ENCODE data around the gene DCPS.
"Not testable (repeated sequence)": the region's sequence is repeated elsewhere in the genome, so short reads cannot be mapped to it uniquely, and the experiment has no call there.

The DCPS gene

GRCh38 chr11:126288237-126288636 is 15.6 kb upstream of the DCPS start:
- DNase-seq (ENCODE audit: low read depth in 2 of 2) = no peak

DNA sequence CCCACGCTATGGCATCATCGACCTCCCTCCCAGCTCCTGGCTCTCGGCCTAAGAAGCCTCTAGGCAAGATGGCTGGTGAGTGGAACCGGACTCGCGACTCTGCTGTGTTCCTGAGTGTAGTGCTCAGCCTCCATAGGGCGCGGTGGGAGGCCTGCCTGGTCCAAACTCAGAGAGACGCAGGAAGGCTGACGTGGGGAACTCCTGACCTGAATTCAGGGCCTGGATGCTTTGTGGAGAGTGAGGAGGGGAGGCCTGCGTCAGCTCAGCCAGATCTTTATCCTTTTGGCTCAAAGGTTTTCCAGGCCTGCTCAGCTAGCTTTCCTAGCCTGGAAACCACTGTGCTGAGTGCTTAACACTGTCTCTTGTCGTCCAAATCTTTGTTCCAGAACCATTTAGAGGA is 13.0 kb upstream of the DCPS start:
- no peak for DNase-seq (ENCODE audit: low read depth in 2 of 2)

GRCh38 chr11:126293726-126294125 is 10.1 kb upstream of the DCPS start:
- DNase-seq (ENCODE audit: low read depth in 2 of 2) = no peak

DNA sequence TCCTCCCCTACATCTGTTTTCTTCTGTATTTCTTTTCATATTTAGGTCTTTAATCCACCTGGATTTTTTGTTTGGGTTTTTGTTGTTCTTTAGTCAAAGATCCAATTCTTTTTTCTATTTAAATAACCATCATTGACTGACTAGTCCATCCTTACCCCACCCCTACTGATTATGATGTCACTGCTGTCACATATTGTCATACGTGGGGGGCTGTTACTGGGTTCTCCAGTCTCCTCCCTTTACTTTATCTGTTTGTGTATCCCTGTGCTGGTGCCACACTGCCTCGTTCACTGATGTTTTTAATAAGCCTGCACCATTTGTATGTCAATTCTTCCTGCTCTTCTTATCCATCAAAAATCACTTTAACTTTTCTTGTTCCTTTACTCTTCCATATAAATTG is 6.9 kb upstream of the DCPS start:
- no peak for DNase-seq (ENCODE audit: low read depth in 2 of 2)

DNA sequence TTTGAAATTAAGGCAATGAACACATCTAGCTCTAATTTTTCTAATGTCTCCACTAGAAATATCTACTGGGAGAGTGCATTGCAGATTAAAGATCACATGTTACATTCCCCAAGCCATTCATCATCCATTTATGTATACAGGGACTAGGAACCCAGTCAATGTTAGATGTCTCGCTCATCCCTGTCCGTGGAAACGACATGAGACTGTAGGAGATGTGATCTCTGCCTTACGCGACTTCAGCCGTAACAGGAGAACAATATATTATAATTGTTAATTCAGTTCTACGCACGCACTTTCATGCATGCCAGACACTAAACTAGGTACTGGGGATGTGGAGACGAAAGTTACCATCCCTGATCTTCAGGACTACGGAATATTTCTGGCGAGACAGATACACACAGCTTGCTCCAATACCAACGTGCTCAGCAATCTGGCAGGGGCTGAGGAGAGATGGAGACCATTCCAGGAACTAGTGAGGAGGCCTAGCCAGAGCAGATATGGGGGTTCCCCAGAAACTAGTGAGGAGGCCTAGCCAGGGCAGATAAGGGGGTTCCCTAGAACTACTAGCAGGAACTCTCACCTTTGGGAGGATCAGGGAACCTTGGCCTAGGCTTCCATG is 706 bp downstream of the DCPS start:
- DNase-seq (ENCODE audit: low read depth in 2 of 2) = no peak

DNA sequence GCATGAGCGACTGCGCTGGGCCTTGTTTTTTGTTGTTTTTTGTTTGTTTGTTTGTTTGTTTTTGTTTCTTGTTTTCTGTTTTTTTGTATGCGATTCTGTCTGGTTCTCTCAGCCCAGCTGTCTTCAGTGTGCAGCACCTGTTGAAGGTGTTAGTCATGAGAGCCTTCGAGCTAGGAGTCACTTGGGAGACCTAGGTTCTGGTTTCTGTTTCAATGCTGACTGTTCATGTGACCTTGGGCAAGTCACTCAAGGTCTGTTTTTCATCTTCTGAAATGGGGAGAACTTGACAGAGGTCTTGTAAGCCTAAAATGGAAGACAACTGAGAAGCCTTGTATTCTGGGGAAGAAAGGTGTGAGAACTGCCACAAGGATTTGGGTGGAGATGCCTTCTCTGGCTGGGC is 1.8 kb downstream of the DCPS start:
- DNase-seq (ENCODE audit: low read depth in 2 of 2) = no peak

DNA sequence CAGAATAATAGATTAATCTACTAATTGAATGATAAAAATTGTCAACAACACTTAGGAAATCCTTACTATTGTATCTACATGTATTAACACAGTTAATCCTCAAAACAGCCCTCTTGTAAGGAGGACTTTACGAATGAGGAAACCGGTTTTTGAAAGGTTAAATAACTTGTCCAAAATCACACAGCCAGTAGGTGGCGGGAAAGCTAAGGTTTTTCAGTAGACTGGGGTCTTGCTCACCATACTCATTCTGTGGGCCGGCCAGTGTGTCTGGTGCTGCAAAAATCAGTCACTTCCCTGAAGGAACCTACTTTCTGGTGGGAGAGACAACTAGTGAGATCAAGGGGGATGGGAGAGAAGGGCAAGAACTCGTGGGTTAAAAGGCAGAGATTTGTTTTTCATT is 3.8 kb downstream of the DCPS start:
- DNase-seq (ENCODE audit: low read depth in 2 of 2) = no peak

DNA sequence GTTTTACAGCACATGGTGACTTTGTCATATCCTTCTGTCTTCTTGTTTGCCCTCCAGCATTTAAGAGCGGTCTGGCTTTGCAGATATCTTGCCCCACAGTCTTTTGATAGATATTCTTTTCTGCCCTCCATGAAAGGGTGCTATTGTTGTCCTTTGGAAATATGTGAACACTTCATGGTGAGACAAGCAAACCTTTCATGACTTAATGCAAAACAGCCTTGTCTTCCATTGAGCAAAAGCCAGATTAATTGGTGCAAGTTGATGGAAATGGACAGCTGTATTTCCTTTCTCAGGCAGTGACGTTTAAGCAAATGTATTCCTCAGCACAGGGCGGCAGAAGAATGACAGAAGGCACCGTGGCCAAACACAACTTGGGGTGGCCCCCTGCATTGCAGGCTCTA is 4.4 kb downstream of the DCPS start:
- no peak for DNase-seq (ENCODE audit: low read depth in 2 of 2)

DNA sequence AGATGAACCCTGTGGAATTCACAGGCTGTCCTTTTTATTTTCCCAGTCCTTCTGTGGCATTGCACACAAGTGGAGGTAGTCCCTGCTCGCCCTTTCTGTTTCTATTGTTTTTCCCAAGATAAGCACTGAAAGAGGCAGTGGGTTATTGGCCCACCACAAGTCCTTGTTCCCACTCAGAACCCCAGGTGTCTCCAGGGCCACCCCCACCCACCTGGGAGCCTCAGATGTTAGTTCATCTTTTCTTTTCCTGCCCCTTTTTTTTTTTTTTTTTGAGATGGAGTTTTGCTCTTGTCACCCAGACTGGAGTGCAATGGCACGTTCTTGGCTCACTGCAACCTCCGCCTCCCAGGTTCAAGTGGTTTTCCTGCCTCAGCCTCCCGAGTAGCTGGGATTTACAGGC is 4.9 kb downstream of the DCPS start:
- DNase-seq (ENCODE audit: low read depth in 2 of 2) = not testable (repeated sequence)

DNA sequence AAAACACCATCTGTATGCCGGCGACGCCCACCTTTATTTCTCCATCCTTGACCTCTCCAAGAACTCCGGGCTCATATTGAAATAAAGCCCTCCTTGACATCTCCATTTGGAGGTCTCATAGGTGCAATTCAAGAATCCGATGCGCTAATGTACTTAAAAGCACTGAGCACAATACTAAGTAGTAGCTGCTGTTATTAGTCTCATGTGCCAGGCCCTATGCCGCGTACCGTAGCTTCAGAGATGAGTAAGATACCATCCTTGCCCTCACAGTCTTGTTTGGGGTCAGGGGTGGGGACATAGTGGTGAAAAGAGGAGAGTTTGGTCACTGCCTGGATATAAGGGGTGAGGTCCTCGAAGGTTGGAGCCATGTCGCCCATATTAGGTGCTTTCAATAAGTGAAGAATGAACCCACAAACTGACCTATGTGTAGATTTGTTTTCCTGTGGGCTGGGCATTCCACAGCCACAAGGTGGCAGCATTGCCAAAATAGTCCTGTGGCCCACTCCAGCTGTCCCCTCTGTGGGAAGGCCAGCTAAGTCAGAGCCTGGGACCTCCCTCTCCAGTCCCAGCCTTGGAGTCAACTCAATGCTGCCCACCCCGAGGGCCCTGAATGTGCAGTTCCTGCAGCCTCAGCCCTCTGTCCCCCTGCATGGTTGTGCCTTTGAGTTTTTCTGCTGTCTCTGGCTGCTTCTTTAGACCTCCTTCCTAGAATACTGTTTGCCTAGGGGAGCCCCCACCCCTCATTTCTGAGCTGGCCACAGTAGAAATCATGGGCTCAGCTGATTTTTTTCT is 6.5 kb downstream of the DCPS start:
- DNase-seq (ENCODE audit: low read depth in 2 of 2) = no peak

GRCh38 chr11:126310992-126311310 is 7.1 kb downstream of the DCPS start:
- no peak for DNase-seq (ENCODE audit: low read depth in 2 of 2)

DNA sequence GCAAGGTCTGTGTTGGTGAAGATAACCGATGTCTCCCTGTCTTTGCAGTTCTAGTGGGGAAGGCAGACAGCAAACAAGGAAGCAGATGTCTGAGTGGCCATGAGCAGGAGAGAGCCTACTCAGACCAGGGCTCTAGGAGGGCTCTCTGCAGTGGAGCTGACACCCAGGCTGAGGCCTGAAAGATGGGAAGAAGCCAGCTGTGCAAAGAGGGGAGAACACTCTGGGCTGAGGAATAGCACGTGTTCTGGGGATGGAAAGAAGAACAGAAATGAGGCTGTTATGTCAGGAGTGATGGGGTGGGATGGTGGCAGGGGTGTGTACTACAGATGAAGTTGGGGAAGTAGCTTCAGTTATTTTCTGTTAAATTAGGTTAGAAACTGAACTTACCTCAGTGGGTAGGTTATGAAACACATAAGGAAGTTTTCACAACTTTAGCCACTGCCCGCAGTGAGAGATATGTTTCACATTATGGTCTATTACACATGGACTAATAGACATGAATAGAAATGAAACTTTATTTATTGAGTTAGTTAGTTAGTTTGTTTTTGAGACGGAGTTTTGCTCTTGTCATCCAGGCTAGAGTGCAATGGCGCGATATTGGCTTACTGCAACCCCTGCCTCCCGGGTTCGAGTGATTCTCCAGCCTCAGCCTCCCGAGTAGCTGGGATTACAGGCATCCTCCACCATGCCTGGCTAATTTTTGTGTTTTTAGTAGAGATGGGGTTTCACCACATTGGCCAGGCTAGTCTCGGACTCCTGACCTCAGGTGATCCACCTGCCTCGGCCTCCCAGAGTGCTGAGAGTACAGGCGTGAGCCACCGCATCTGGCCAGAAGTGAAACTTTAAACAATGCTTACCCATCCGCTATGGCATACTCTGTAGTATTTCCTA is 7.8 kb downstream of the DCPS start:
- DNase-seq (ENCODE audit: low read depth in 2 of 2) = no peak

GRCh38 chr11:126312961-126313360 is 9.1 kb downstream of the DCPS start:
- no peak for DNase-seq (ENCODE audit: low read depth in 2 of 2)

GRCh38 chr11:126313826-126314225 is 10.0 kb downstream of the DCPS start:
- no peak for DNase-seq (ENCODE audit: low read depth in 2 of 2)

DNA sequence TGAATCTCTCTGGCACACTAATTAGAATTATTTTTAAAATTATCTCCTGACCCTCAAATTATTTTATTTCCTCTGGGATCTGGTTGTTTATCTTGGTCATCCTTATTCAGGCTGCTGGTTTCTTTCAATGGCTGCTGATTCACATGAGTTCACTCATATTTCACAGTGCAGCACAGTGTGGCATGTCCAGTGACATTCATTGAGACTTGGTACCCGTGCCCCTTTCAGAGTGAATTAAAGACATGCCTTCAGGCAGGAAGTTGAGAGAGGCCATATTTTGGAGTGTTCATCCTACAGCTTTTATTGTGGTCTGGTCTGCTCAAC is 13.5 kb downstream of the DCPS start:
- DNase-seq (ENCODE audit: low read depth in 2 of 2) = no peak

- DNase-seq (ENCODE audit: low read depth in 2 of 2) = no peak
Measured at GRCh38 chr11:126317756-126318573, 14.1 kb downstream of the DCPS start.

- no peak for DNase-seq (ENCODE audit: low read depth in 2 of 2)
Measured at GRCh38 chr11:126318574-126319373, 14.9 kb downstream of the DCPS start.

DNA sequence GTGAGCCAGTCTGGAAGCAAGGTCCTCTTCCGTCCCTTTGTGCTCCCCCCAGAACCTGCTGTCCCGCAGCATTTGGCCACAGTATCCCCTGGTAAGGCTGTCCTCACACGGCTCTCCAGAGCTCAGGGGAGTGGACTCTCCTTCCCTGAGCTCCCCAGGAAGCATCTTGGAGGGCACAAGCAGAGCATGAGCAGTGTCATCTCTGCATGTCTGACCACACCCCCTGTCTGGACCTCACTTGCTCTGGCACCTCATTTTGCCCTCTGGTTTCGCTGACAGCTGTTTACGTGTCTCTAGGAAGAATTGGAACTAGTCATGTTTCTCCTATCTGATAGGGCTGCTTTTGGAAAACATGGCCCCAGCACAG is 15.5 kb downstream of the DCPS start:
- no peak for DNase-seq (ENCODE audit: low read depth in 2 of 2)

DNA sequence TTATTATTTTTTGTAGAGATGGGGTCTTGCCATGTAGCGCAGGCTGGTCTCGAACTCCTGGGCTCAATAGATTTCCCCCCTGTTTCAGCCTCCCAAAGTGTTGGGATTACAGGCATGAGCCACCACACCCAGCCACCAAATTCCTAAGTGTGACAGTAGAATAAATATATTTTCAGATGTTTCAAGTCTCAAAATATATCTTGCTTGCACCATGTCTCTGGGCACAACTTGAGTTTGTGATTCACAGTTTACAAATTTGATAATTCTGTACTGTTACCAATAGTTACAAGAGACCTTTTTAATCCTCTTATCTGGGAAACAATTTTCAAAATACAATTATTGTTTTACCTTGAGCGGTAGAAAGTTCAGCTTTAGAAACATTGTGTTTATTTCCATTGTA is 19.1 kb downstream of the DCPS start:
- no peak for DNase-seq (ENCODE audit: low read depth in 2 of 2)

DNA sequence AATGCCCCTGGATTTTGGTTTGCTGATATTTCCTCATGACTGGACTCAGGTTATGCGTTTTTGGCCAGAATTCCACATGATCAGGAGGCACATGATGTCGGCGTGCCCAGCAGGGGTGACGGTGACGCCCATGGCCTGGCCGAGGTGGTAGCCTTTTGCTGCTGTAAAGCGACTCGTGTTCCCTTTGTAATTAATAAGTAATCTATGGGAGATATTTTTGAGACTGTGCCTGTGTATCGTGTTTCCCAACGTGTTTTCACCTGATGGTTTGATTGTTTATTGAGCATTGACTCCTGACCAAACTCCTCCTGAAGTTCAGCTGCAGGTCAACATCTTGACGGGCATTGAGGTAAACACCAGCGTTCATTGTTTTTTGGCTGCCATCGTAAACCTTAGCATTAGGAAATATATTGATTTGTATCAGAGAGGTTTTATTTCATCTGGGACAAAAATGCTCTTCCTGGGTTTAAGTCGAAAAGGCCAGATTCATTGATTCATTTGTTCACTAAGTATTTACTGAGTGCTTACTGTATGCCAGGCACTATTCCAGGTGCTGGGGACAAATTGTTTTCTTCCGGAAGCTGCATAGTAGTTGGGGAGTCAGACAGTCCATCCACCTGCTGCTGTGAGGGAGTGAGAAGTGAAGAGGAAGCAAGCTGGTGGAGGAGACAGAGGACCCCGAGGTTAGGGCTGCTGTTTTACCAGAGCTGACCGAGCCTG is 23.6 kb downstream of the DCPS start:
- no peak for DNase-seq (ENCODE audit: low read depth in 2 of 2)

DNA sequence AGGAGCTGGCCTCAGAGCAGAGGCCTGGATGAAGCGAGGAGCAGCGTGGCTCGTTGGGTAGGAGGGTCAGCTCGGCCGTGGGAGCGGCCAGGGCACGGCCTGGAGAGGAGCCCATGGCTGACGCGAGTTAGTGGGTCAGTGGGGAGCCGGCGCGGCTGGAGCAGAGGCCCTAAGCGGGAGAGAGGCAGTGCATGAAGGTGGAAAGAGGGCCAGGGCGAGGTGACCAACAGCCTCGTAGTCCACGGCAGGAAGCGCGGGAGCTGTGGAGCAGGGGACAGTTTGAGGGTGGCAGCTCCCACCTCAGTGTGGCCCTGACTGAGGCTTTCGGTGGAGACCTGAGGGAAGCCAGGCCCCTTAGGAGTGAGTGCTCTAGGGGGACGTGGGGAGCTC is 24.1 kb downstream of the DCPS start:
- DNase-seq (ENCODE audit: low read depth in 2 of 2) = no peak
